ENCODE measurements around the gene CDK1. TPM values are rescaled to one million over a fixed set of nuclear protein-coding genes. Genes with fewer than 3 reads are reported as not detected.

Gene CDK1
- total RNA-seq, 2 experiments from 2014 or later = 0.75 to 1.1 TPM

DNA sequence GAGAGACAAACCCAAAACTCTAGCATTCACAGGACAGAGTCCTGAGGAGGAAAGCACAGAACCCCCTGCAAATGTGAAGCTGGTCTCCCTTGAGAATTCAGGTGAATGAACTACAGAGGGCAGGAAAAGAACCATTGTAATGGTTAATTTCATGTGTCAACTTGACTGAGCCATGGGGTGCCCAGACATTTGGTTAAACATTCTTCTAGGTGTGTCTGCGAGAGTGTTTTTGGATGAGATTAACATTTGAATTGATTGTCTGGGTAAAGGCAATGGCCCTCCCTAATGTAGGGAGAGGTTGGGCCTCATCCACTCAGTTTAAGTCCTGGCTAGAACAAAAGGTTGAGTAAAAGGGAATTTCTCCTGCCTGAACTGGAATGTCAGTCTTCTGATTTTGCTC, 15.7 kb upstream of the CDK1 start:
- no peaks in the 10 kb centered on the region for H3K9me3 Mint-ChIP-seq
- Histone ChIP-seq H3K9me3 (ENCODE audit: control insufficient read depth in 1 of 2, insufficient read depth in 1 of 2, low read length in 2 of 2) (no peaks in the 10 kb centered on the region), H3K36me3 (ENCODE audit: insufficient read depth, low read length) (no peaks in the 10 kb centered on the region), H3K27me3 (ENCODE audit: control insufficient read depth in 1 of 2, insufficient read depth in 2 of 2, low read length in 2 of 2) (no peaks in the 10 kb centered on the region), H3K4me1 (ENCODE audit: insufficient read depth, low read length) (peaks cover 5% of the 10 kb centered on the region), H3K27ac (ENCODE audit: low read depth in 1 of 2, low read length in 2 of 2) (no peak overlapping the region), H3K4me3 (ENCODE audit: low read length) (no peak overlapping the region)
- no peak for DNase-seq
- intact Hi-C loops (cut with DNase I, micrococcal nuclease) = no loop called here
- ChIA-PET POLR2A (interaction anchor here (1.2 kb wide), 1 partner anchor 16 kb away, joined by 3 read pairs; the partner anchor contains the start of gene CDK1), CTCF (no interaction called here)
- H3K4me1 Mint-ChIP-seq (ENCODE audit: low read depth) = peaks cover 9% of the 10 kb centered on the region
- H3K27ac Mint-ChIP-seq = no peak overlapping the region
- no peaks in the 10 kb centered on the region for H3K36me3 Mint-ChIP-seq (ENCODE audit: low read depth)
- H3K27me3 Mint-ChIP-seq = no peaks in the 10 kb centered on the region
- no peak for ATAC-seq (ENCODE audit: poor library complexity)
- no peak overlapping the region for H3K4me3 Mint-ChIP-seq
- TF ChIP-seq, protein P1, sequence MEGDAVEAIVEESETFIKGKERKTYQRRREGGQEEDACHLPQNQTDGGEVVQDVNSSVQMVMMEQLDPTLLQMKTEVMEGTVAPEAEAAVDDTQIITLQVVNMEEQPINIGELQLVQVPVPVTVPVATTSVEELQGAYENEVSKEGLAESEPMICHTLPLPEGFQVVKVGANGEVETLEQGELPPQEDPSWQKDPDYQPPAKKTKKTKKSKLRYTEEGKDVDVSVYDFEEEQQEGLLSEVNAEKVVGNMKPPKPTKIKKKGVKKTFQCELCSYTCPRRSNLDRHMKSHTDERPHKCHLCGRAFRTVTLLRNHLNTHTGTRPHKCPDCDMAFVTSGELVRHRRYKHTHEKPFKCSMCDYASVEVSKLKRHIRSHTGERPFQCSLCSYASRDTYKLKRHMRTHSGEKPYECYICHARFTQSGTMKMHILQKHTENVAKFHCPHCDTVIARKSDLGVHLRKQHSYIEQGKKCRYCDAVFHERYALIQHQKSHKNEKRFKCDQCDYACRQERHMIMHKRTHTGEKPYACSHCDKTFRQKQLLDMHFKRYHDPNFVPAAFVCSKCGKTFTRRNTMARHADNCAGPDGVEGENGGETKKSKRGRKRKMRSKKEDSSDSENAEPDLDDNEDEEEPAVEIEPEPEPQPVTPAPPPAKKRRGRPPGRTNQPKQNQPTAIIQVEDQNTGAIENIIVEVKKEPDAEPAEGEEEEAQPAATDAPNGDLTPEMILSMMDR (IDR thresholded peaks at IDR 0.05) = no peak

DNA sequence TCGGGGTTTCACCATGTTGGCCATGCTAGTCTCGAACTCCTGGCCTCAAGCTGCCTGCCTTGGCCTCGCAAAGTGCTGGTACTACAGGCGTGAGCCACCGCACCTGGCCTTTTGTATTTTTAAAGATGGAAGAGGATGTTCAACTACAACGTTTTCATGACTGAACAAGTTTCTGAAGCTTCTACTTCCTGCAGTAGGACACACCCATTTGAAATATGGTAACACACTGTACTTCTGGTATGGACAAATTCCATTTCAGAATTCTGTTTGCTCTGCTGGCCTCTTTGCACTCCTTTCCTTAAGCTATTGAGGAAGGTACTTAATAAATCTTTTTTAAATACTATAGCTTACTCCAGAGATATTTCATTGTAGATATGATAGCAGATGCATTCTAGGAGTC, 10.9 kb upstream of the CDK1 start:
- no peaks in the 10 kb centered on the region for H3K36me3 ChIP-seq (ENCODE audit: insufficient read depth, low read length)
- H3K27ac ChIP-seq (ENCODE audit: low read depth in 1 of 2, low read length in 2 of 2) = no peak overlapping the region
- H3K9me3 Mint-ChIP-seq = no peaks in the 10 kb centered on the region
- H3K4me3 Mint-ChIP-seq = no peak overlapping the region
- TF ChIP-seq, protein P1 (IDR thresholded peaks at IDR 0.05) = no peak
- H3K27me3 Mint-ChIP-seq = no peaks in the 10 kb centered on the region
- no peaks in the 10 kb centered on the region for H3K36me3 Mint-ChIP-seq (ENCODE audit: low read depth)
- H3K4me1 Mint-ChIP-seq (ENCODE audit: low read depth) = peaks cover 20% of the 10 kb centered on the region
- DNase-seq (no peak), ATAC-seq (ENCODE audit: poor library complexity) (no peak)
- H3K4me3 ChIP-seq (ENCODE audit: low read length) = no peak overlapping the region
- intact Hi-C loops (cut with DNase I, micrococcal nuclease) = loop anchor here (5.0 kb wide), 5 partner anchors 35 to 665 kb away; no protein-coding TSS in a partner anchor
- H3K27me3 ChIP-seq (ENCODE audit: control insufficient read depth in 1 of 2, insufficient read depth in 2 of 2, low read length in 2 of 2) = no peaks in the 10 kb centered on the region
- H3K9me3 ChIP-seq (ENCODE audit: control insufficient read depth in 1 of 2, insufficient read depth in 1 of 2, low read length in 2 of 2) = no peaks in the 10 kb centered on the region
- ChIA-PET CTCF (no interaction called here), POLR2A (interaction anchor here (0.8 to 2.4 kb wide), 3 partner anchors 34 to 38 kb away, joined by 3 to 11 read pairs (median 3); no protein-coding TSS in a partner anchor)
- H3K4me1 ChIP-seq (ENCODE audit: insufficient read depth, low read length) = peaks cover 5% of the 10 kb centered on the region
- H3K27ac Mint-ChIP-seq = no peak overlapping the region

DNA sequence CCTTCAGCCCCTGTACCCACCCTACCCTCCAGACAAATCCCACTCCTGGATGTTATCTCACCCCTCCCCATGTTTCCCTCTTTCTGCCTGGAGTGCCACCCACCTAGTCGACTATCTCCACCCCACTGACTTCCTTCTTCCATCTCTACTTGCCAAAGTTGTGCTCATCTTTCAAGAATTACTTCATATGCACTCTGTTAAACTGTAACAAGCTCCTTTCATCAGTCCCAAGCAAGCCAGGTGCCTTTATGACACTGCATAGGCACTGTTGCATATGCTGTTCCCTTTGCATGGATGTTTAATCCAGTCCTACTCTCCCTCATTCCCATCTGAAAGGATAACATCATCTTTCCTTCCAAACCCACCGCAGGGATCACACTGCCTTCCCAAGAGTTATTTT, 8.9 kb upstream of the CDK1 start:
- Mint-ChIP-seq H3K9me3 (no peaks in the 10 kb centered on the region), H3K36me3 (ENCODE audit: low read depth) (no peaks in the 10 kb centered on the region), H3K4me3 (no peak overlapping the region), H3K27ac (no peak overlapping the region), H3K4me1 (ENCODE audit: low read depth) (peaks cover 20% of the 10 kb centered on the region), H3K27me3 (no peaks in the 10 kb centered on the region)
- Histone ChIP-seq H3K4me3 (ENCODE audit: low read length) (no peak overlapping the region), H3K36me3 (ENCODE audit: insufficient read depth, low read length) (no peaks in the 10 kb centered on the region), H3K9me3 (ENCODE audit: control insufficient read depth in 1 of 2, insufficient read depth in 1 of 2, low read length in 2 of 2) (no peaks in the 10 kb centered on the region), H3K27ac (ENCODE audit: low read depth in 1 of 2, low read length in 2 of 2) (no peak overlapping the region), H3K27me3 (ENCODE audit: control insufficient read depth in 1 of 2, insufficient read depth in 2 of 2, low read length in 2 of 2) (no peaks in the 10 kb centered on the region), H3K4me1 (ENCODE audit: insufficient read depth, low read length) (peaks cover 5% of the 10 kb centered on the region)
- intact Hi-C loops (cut with DNase I, micrococcal nuclease) = loop anchor here (2.0 to 5.0 kb wide), 7 partner anchors 37 to 669 kb away; no protein-coding TSS in a partner anchor
- ATAC-seq (ENCODE audit: poor library complexity) (no peak), DNase-seq (no peak)
- ChIA-PET POLR2A (interaction anchor here (1.8 to 2.4 kb wide), 2 partner anchors 9 to 40 kb away, joined by 4 to 11 read pairs; partner anchors contain the start of gene CDK1), CTCF (interaction anchor here (1.1 to 1.8 kb wide), 5 partner anchors 9 to 327 kb away, joined by 3 to 8 read pairs (median 5); partner anchors contain the start of gene CDK1)
- TF ChIP-seq, protein P1 (IDR thresholded peaks at IDR 0.05) = no peak

Measured in CD4-positive, alpha-beta T cell (primary cell).